AG09319 (cell line): ENCODE measurements around the gene CLP1.

ENCODE experiments used
- DNase-seq: peaks from one replicate; pipeline ENCODE4 v3.0.0-alpha.2; 2010; ENCODE audit warnings: low read depth; ENCODE audit errors: extremely low read depth
- CTCF ChIP-seq: IDR thresholded peaks from 2 replicates; pipeline ENCODE4 v1.5.1; 2011; ENCODE audit warnings: low read depth, mild to moderate bottlenecking, inconsistent platforms, low read length, moderate library complexity

CLP1 gene

GRCh38 chr11:57646799-57647303 lies 10.7 kb upstream of the CLP1 start:
- DNase-seq: no peak

DNA sequence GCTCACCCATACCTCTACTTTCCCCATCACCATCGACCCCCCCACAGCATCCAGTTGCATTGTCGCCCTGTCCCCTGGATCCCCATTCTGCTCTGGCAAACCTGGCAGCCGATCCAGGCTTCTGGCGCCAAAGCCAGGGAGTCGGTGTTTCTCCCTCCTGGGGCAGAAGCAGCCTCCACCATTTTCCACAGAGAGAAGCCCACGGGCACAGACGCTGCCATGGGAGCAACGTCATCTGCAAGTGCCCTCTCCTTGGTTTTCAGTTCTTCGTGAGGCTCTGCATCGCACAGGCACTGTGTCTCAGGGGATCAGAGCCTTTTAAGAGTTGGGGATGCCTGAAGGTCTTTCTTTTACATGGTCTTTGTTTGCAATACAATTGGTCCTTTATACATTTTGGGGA lies 10.2 kb upstream of the CLP1 start:
- no peak for DNase-seq
- no peak for TF ChIP-seq CTCF

More at GRCh38 chr11:57646799-57647303, 10.7 kb upstream of the CLP1 start:
- no peak for TF ChIP-seq CTCF

- no peak for DNase-seq
- TF ChIP-seq CTCF: no peak
Observed at GRCh38 chr11:57647960-57648800, 9.4 kb upstream of the CLP1 start.

- DNase-seq: no peak
- no peak for TF ChIP-seq CTCF
Observed at GRCh38 chr11:57648801-57649735, 8.5 kb upstream of the CLP1 start.

GRCh38 chr11:57649826-57650738 lies 7.5 kb upstream of the CLP1 start, which contains the start of gene YPEL4:
TSS of gene YPEL4 (minus strand) at chr11:57649912. CDS start at chr11:57647107, 2,805 bp downstream.
- DNase-seq: no peak
- TF ChIP-seq CTCF: no peak

DNA sequence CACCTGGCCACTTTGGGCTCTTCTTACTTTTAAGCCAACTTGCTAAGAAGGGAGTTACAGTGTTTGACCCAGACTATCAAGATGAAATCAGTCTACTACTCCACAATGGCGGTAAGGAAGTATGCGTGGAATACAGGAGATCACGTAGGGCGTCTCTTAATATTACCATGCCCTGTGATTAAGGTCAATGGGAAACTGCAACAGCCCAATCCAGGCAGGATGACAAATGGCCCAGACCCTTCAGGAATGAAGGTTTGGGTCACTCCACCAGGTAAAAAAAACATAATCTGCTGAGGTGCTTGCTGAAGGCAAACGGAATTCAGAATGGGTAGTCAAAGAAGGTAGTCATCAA lies 6.8 kb upstream of the CLP1 start:
- DNase-seq: no peak
- TF ChIP-seq CTCF: no peak
